Skeletal muscle cell (primary cell): ENCODE results near the gene FAM187B.
"Not testable (repeated sequence)": the region's sequence is repeated elsewhere in the genome, so short reads cannot be mapped to it uniquely, and the experiment has no call there.

Experiments
- DNase-seq: peaks from one replicate; pipeline ENCODE4 v3.0.0-alpha.2; 2010; ENCODE audit warnings: low read depth
- H3K4me3 ChIP-seq: 2 replicates; pipeline ENCODE4 v1.5.1; 2011; ENCODE audit warnings: low read depth, mild to moderate bottlenecking, control low read depth, low read length, moderate library complexity

Gene FAM187B

DNA sequence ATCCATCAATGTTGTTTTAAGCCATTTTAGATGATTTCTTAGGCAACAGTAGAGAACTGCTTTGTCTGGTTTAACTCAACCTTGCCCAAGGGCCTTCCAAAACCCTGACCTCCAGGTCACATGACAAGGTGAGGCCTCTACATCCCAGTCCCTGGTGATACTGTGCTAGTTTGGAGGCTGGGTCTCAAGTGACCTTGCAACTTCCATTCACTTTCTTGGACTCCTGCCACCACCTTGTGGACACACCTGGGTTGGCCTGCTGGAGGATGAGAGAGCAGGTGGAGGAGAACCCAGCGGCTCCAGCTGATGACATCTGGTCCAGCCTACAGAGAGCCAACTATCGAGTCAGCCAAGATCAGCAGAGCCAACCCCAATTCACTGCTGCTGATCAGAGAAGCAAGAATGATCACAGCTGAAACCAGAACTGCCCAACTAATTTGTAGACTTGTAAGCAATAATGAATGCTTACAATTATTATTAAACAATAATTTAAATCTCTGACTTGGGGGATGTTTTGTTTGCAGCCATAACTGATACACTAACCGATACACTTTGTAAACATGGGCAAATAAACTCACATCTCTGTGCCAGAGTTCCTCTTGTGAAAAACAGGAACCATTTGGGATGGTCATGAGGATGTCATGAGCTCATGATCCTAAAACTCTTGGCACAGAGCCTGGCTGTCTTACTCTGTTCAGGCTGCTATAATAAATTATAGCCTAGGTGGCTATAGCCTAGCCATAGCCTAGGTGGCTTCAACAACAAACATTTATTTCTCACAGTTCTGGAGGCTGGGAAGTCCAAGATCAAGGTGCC lies 11.5 kb downstream of the FAM187B start:
- no peak for DNase-seq
- H3K4me3 ChIP-seq: no peak overlapping the region

DNA sequence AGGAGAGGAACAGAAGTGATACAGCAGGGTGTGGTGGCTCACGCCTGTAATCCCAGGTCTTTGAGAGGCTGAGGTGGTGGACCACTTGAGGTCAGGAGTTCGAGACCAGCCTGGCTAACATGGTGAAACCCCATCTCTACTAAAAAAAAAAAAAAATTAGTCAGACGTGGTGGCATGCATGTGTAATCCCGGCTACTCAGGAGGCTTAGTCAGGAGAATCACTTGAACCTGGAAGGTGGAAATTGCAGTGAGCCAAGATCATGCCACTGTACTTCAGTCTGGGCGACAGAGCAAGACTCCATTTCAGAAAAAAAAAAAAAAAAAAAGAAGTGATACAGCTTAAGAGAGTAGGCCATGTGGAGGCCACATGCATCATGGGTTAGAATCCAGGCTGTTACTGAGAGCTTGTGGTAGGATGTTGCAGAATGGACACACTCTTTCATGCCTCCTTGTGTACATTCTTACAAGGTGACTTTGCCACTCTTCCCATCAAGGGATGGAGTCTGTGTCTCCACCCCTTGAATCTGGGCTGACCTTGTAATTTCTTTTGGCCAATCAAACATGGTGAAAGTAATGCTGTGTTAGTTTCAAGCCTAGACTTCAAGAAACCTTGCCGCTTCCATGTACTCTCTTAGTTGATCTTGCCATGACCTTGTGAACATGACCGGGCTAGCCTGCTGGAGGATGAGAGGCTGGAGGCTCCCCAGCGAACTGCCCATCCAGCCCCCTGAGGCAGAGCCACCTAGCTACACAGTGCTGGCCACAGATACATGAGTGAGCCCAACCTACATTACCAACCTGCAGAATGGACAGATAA lies 12.3 kb downstream of the FAM187B start:
- DNase-seq: no peak
- H3K4me3 ChIP-seq: no peak overlapping the region

DNA sequence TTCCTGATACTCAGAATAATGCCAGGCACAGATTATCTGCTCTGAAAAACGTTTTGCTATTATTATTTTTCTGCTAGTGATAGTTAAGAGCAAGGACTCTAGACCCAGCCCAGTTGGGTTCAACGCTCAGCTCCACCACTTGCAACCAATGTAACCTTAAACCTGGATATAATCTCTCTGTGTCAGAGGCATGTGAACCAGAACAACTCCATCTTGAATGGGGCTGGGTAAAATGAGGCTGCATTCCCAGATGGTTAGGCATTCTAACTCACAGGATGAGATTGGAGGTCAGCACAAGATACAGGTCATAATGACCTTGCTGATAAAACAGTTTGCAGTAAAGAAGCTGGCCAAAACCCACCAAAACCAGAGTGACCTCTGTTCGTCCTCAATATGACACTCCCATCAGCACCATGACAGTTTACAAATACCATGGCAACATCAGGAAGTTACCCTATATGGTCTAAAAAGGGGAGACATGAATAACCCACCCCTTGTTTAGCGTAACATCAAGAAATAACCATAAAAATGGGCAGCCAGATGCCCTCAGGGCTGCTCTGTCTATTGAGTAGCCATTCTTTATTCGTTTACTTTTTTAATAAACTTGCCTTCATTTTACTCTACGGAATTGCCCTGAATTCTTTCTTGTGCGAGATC lies 13.6 kb downstream of the FAM187B start:
- no peak overlapping the region for H3K4me3 ChIP-seq
- no peak for DNase-seq

DNA sequence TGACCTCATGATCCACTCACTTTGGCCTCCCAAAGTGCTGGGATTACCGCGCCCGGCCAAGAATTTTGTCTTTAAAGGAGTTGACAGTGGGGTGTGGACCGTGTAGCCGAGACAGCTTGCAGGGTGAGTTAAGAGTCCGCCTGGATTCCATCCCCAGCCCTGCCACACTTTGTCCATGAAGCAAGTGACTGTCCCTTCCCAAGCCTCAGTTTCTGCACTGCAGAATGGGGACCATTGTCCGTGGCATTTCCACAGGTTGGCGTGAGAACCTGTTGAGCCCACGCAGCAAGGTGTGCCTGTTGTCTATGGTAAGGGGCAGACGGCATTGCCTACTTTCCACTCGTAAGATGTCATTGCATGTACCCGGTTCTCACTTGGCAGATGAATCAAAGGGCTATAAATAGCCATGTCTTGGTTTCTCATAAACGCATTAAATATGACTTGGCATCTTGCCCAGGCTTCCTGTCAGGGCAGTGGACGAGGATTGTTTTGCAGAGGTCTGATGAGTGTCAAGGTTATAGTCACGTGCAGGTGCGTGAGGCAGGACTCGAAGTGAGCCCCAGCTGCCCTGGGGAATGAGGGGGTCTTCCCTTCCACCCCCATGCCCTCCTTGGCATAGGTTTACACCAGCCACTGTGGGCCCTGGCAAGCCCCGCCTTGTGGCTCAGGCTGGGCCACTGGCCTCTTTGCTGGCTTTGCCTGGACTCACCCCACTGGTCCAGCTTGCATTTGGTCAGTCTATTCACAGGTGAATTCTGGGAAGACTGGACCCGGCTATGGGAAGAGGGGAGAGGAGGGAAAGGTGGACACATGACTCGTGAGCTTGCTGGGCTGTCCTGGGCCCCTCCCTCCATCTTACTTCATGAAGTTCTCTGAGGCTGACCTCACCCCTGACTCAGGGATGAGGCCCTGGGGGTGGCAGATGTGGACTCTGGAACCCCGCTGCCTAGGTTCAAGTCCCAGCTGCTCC lies 14.6 kb downstream of the FAM187B start:
- DNase-seq: peak; percentile 8
- no peak overlapping the region for H3K4me3 ChIP-seq

DNA sequence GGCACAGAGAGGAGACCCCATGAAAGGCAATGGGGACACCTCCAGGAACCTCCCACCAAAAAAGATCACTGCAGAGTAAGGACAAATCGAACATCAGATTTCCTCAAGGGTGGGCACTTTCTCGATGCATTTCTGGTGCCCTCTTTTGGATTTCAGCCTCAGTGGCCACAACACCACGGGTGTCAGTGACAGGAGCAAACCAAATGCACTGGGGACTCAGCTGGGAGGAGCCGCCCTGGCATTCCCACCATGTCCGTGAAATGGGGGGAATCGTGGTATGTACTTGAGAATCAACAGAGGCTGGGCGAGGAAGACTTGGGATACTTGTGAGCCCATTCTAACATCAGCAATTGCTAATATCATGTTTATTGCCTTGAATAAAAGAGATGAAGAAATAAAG lies 16.3 kb downstream of the FAM187B start:
- no peak overlapping the region for H3K4me3 ChIP-seq
- no peak for DNase-seq

DNA sequence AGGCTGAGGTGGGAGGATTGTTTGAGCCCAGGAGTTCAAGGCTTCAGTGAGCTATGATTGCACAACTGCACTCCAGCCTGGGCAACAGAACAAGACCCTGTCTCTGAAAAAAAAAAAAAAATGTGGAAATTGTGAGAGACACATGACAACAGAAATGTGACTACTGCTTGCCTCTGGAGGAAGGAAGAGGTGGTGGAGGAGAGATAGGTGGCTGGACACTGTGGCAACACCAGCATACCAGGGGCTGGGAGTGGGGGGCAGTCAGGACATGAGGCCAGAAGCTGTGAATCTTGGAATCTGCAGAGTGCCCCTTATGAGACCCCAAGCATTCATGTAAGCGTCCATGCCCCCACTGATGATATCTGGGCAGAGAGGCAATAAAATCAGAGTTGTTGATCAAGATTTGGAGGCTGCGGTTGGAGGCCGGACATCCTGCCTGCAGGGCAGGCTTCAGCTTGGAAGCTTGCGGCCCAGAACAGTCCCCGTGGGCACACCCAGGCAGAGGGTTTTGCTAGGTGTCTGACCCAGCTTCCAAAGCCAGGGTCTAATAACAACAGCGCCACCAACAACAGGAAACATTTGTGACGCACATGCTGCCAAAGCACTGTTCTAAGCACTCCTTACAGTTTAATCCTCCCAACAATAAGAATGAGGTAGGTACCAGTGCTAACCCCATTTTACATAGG lies 16.9 kb downstream of the FAM187B start:
- H3K4me3 ChIP-seq: no peak overlapping the region
- no peak for DNase-seq

DNA sequence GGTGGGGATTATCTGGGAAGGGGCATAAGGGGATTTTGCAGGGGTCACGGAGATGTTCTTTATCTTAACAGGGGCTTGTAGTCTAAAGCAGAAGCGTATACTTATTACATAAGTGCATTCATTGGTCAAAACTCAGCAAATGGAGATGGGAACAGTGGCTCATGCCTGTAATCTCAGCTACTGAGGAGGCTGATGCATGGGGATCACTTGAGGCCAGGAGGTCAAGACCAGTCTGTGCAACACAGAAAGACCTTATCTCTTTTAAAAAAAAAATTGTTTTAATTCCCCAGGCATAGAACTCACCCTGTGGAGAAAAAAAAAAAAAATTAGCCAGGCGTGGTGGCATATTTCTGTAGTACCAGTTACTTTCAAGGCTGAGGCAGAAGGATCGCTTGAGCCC lies 18.9 kb downstream of the FAM187B start:
- H3K4me3 ChIP-seq: no peak overlapping the region
- DNase-seq: no peak

DNA sequence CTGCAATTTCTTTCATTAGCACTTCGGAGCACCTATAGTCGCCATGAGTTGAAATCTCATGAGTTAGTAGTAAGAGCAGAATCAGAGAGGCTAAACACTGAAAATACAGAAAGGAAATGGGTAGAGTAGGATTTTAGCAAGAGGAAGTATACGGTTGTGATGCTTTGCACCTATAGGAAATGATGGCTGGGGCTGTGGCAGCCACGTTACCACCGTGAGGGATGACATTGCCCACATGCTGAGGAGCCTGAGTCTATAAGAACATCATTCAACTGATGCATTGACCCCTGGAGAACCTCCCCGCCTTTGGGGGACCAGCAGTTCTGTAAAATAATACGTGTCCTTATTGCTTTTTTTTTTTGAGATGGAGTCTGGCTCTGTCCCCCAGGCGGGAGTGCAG lies 20.4 kb downstream of the FAM187B start:
- no peak overlapping the region for H3K4me3 ChIP-seq
- DNase-seq: no peak

DNA sequence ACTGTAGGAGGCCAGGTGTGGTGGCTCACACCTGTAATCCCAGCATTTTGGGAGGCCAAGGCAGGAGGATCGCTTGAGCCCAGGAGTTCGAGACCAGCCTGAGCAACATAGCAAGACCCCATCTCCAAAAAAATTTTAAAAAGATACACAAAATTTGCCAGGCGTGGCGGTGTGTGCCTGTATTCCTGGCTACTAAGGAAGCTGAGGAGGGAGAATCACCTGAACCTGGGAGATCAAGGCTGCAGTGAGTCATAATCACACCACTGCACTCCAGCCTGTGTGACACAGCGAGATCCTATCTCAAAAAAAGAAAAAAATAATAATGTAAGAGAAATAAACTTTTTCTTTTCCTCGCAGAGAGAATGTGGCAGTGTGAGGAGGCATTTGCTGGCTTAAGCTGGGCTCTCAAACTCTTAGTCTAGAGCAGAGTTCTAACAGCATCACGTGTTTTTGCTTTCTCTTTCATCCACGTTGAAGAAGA lies 21.1 kb downstream of the FAM187B start:
- no peak for DNase-seq

DNA sequence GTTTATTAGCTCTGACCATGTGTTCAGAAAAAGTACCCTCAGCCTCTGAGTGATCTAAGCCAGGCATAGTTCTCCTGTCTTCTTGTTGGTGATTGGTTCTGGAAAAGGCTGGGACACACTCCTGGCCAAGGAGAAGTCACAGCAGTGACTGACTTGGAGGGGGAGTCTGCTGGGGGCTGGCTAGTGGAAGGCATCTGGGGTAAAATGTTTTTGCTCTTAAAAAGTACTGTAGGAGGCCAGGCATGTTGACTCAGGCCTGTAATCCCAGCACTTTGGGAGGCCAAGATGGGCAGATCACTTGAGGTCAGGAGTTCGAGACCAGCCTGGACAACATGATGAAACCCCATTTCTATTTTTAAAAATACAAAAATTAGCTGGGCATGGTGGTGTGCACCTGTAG lies 21.7 kb downstream of the FAM187B start:
- H3K4me3 ChIP-seq: no peak overlapping the region
- DNase-seq: no peak

More for the DNA sequence above, 21.1 kb downstream of the FAM187B start:
- no peak overlapping the region for H3K4me3 ChIP-seq

DNA sequence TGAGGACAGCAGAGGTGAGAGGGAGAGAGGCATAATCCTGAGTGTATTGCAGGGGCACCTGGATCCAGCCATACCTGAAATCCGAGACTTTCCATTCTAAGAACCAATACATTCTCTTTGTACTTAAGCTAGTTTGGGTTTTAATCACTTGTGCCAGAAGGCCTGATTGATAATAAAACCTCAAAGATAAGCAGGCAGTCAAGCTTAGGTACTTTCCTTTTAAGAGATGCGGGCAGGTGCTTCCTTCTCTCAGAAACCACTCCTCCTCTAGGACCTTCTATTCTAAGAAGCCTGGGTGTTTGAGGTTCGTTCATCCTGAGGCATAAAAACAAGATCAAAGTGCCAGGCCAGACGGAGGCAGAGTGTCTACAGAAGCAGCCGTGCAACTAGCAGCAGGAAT lies 22.2 kb downstream of the FAM187B start:
- DNase-seq: no peak
- H3K4me3 ChIP-seq: no peak overlapping the region

DNA sequence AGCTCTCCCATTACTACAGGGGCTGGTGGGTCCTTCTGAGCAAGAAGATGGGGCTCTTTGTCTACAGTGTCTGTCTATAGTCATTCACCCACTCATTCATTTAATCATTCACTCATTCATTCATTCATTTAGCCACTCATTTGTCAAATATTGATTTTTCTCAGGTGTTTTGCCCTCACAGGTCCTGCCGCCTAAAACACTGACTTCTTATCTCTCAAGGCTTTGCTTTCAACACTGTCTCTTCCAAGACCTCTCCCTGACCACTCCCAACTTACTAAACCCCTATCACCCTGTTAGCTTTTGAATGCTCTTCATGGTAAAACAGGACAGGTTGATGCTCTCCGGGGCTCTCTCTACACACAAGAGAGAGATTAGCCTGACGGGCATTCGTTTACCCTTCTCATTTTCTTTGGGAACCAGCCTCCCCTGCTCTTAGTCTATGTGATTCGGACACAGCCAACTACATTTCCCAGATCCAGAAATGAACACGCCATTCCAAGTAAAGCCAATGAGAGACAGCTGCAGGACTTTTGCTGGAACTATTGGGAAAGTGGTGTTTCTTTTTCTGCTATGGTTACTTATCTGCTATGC lies 22.7 kb downstream of the FAM187B start:
- DNase-seq: no peak
- H3K4me3 ChIP-seq: no peak overlapping the region

DNA sequence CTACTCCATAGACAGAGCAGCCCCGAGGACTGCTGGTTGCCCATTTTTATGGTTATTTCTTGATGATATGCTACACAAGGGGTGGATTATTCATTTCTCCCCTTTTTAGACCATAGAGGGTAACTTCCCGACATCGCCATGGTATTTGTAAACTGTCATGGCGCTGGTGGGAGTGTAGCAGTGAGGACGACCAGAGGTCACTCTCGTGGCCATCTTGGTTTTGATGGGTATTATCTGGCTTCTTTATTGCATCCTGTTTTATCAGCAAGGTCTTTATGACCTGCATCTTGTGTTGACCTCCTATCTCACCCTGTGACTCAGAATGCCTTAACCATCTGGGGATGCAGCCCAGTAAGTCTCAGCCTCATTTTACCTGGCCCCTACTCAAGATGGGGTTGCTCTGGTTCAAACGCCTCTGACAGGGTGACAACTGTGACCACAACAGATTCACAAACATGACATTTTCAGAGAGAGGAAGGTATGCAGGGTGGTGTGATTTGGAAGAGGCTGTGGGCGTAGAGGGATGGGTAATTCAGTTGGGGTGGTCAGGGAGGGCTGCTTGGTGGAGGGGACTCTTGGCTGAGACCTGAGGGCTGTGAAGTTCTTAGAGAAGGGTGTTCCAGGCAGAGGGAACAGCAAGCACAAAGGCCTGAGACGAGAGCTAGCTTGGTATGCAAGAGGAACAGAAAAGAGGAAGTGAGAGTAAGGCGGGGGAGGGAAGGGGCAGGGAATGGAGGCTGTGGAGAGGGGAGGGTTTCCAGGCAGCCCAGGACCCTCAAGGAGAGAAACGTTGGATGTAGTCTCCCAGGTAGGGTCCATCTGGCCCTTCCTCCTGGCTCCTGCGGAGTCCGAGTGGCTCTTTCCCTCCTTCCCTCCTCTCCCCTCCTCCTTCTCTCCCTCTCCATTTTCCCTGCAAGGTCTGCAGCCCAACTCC lies 23.5 kb downstream of the FAM187B start:
- H3K4me3 ChIP-seq: no peak overlapping the region
- DNase-seq: no peak

DNA sequence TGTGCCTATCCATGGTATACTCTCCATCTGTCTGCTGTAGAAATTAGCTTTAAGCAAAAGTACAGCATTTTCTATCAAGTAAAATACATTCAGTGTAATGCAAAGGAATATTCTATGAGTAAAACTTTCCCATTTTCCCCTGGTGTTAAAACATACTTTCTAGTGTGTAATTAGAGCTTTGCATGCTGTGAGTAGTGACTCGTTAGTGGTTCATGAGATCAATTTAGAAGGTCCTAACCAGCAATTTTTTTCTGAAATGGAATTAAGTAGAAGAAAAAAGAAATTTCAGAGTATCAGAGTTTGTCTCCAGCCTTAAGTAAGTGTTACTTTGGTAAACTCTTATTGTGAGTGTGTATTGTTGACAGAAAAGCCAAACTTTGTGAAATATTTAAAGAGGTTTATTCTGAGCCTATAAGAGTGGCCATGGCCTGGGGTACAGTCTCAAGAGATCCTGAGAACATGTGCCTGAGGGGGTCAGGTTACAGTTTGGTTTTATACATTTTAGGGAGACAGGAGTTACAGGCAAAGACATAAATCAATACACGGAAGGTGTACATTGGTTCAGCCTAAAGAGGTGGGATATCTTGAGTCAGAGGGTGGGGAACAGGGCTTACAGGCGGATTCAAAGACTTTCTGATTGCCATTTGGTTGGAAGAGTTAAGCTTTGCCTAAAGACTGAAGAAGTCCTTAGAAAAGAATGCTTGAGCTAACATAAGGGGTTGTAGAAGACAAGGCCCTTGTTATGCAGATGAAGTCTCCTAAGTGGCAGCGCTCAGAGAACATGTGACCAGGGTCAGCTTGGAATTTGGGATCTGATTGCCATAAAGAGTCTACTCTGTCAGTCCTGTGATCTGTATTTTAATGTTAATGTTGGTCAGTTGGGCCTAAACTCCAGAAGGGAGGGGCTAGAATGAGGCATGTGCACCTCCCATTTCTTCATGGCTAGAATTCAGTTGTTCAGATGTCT lies 25.5 kb downstream of the FAM187B start:
- no peak for DNase-seq

DNA sequence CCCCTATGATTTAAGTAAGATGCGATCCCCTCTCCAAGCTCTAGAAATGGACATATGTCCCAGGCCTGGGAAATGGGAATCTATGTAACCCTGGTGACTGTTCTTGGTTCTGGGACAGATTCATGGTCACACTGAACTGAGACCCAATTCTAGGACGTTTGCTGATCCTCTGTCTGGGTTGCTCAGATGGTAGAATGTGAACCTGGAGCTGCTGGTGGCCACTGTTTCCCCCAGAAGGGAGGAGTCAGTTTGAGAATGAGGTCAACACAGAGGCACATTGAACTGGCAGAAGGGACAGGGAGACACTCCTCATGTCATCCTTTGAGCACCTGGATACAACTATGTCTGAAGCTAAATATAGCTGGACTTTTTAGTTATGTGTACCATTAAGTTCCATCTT lies 29.1 kb downstream of the FAM187B start:
- no peak for DNase-seq
- H3K4me3 ChIP-seq: no peak overlapping the region

More for the DNA sequence above, 25.5 kb downstream of the FAM187B start:
- no peak overlapping the region for H3K4me3 ChIP-seq

DNA sequence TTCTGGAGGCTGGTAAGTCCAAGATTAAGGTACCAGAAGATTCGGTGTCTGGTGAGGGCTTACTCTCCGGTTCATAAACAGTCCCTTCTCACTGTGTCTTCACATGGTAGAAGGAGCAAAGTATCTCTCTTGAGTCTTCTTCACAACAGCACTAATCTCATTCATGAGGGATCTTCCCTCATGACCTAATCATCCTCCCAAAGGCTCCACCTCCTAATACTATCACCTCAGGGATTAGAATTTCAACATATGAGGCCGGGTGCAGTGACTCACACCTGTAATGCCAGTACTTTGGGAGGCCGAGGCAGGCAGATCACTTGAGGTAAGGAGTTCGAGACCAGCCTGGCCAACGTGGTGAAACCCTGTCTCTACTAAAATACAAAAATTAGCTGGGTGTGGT lies 31.7 kb downstream of the FAM187B start:
- H3K4me3 ChIP-seq, DNase-seq: not testable (repeated sequence)
